ENCODE data around the gene ZDHHC1. TPM values are rescaled to one million over a fixed set of nuclear protein-coding genes. Genes with fewer than 3 reads are reported as not detected.

The ZDHHC1 gene
- polyA plus RNA-seq, 1 of the 3 experiments (the other 2 are of a cell fraction), result 15.8 TPM

DNA sequence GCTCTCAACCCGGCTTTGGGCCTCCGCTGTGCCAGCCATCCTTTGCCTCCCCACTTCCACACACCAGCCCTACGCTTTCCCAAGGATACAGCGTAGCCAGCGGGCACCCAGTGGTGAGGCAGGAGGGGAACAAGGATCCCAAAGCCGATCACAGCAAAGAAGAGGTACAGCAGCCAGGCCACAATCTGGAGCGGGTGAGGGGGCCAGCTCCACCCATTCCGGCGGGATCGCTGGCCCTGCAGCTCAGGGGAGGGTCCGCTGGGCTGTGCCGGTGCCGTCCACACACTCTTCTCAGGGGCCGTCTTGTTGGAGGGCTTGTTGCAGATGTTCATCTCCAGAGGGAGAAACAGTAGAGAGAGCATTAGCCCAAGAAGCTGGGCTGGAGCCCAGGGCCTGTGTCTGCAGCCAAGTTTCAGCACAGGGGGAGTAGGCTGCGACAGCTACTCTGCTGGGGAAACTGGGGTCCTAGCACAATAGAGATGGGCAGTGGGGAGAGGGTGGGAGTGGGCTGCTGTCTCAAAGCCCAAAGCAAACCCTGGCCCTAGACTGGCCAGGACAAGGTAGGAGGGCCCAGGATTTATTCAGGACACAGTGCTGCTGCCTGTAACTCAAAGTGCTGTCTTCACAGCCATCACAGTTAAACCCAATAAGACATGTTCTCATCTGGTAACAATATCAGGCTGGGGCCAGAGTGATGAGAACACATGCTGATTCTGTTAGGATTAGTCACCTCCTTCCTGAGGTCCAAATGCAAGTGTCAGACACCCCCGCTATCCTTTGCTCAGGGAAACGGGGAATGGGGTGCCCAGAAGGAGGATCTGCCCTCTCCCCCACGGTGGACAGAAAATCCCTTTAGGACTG lies 9.9 kb downstream of the ZDHHC1 start (continued):
- TF ChIP-seq IRF3 (IDR thresholded peaks at IDR 0.05; ENCODE audit: low read depth, low read length) (no peak), ELF1 (IDR thresholded peaks at IDR 0.05) (no peak), RCOR1 (IDR thresholded peaks at IDR 0.05; ENCODE audit: low read length) (no peak), EP300 (IDR thresholded peaks at IDR 0.05; ENCODE audit: borderline replicate concordance in 1 of 2, low read depth in 1 of 2, low read length in 1 of 2) (no peak), YY1 (IDR thresholded peaks at IDR 0.05; ENCODE audit: low read depth) (0 out of 2 replicates have a peak, but pooled peaks have one; percentile 26), NFIC (IDR thresholded peaks at IDR 0.05; ENCODE audit: borderline replicate concordance) (peak; percentile 56), RXRA (IDR thresholded peaks at IDR 0.05; ENCODE audit: borderline replicate concordance, low read depth) (no peak), GATA2 (CRISPR knock-in tag; IDR thresholded peaks at IDR 0.05) (no peak), EZH2phosphoT487 (IDR thresholded peaks at IDR 0.05; ENCODE audit: borderline replicate concordance, low read depth) (no peak)
- TF ChIP-seq, protein P1, sequence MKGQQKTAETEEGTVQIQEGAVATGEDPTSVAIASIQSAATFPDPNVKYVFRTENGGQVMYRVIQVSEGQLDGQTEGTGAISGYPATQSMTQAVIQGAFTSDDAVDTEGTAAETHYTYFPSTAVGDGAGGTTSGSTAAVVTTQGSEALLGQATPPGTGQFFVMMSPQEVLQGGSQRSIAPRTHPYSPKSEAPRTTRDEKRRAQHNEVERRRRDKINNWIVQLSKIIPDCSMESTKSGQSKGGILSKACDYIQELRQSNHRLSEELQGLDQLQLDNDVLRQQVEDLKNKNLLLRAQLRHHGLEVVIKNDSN (IDR thresholded peaks at IDR 0.05; ENCODE audit: borderline replicate concordance, low read depth), result no peak
- TF ChIP-seq, protein P2, sequence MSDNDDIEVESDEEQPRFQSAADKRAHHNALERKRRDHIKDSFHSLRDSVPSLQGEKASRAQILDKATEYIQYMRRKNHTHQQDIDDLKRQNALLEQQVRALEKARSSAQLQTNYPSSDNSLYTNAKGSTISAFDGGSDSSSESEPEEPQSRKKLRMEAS (IDR thresholded peaks at IDR 0.05; ENCODE audit: low read depth), result peak; percentile 62

GRCh38 chr16:67405336-67405735 lies 10.9 kb downstream of the ZDHHC1 start:
- H3K79me2 ChIP-seq (ENCODE audit: insufficient read depth), result peaks cover 15% of the 10 kb centered on the region
- peaks cover 21% of the 10 kb centered on the region for H3F3A ChIP-seq (replicated peaks; ENCODE audit: insufficient read depth)
- H3K27me3 ChIP-seq (ENCODE audit: insufficient read depth), result no peaks in the 10 kb centered on the region
- peak overlapping the region; percentile 66; the same call in 1 of the 2 replicates for H3K9ac ChIP-seq
- POLR2A ChIA-PET, result interaction anchor here (1.5 kb wide), 1 partner anchor 9 kb away, joined by 6 read pairs; no protein-coding TSS in a partner anchor
- no peak overlapping the region for H3K4me2 ChIP-seq
- no peaks in the 10 kb centered on the region for H3K9me3 ChIP-seq
- peaks cover 0 to 6% of the 10 kb centered on the region in 2 experiments for H3K36me3 ChIP-seq (replicated peaks in 1 of 2; ENCODE audit: control insufficient read depth in 1 of 2, insufficient read depth in 2 of 2, low read length in 1 of 2)
- no peaks in the 10 kb centered on the region for H4K20me1 ChIP-seq (ENCODE audit: insufficient read depth)
- H3K4me1 ChIP-seq (ENCODE audit: control insufficient read depth in 1 of 2, insufficient read depth in 2 of 2, low read depth in 1 of 2, low read length in 1 of 2), result peaks cover 30 to 31% of the 10 kb centered on the region in 2 experiments; a peak in 3 of 4 replicates
- no peak overlapping the region for H3K4me3 ChIP-seq (ENCODE audit: low read depth in 2 of 2, low read length in 1 of 2)
- 84% methylated on average over 7 of the region's 8 CpGs for WGBS (ENCODE audit: low lambda C conversion rate)
- no peaks in the 10 kb centered on the region for H3K9me2 ChIP-seq
- H2AFZ ChIP-seq (ENCODE audit: low read depth), result no peak overlapping the region
- DNase-seq, result no peak
- CTCF ChIA-PET, result no interaction called here
- peak overlapping the region; percentile 78 to 98; a peak in 3 of 4 replicates for H3K27ac ChIP-seq (ENCODE audit: low read depth in 2 of 2, low read length in 1 of 2)
- TF ChIP-seq, protein P1 (IDR thresholded peaks at IDR 0.05; ENCODE audit: borderline replicate concordance, low read depth), result no peak
- TF ChIP-seq SIN3A (IDR thresholded peaks at IDR 0.05; ENCODE audit: borderline replicate concordance, low read depth, low read length) (no peak), FOSL2 (IDR thresholded peaks at IDR 0.05; ENCODE audit: borderline replicate concordance, low read depth) (no peak), FOXM1 (IDR thresholded peaks at IDR 0.05; ENCODE audit: low read depth) (no peak), RAD21 (IDR thresholded peaks at IDR 0.05; ENCODE audit: low read length) (no peak), POLR2AphosphoS5 (IDR thresholded peaks at IDR 0.05; ENCODE audit: low read depth, low read length) (no peak), RFX5 (IDR thresholded peaks at IDR 0.05; ENCODE audit: low read length) (no peak), EZH2phosphoT487 (IDR thresholded peaks at IDR 0.05; ENCODE audit: borderline replicate concordance, low read depth) (no peak), SMC3 (IDR thresholded peaks at IDR 0.05; ENCODE audit: low read depth, low read length) (no peak), FOXJ3 (CRISPR knock-in tag; IDR thresholded peaks at IDR 0.05) (no peak), NRF1 (IDR thresholded peaks at IDR 0.05; ENCODE audit: low read depth, low read length) (no peak), REST (IDR thresholded peaks at IDR 0.05; ENCODE audit: low read depth, low read length) (no peak), TCF12 (IDR thresholded peaks at IDR 0.05) (no peak)
- TF ChIP-seq, protein P2 (IDR thresholded peaks at IDR 0.05; ENCODE audit: low read depth), result no peak
- TF ChIP-seq, protein P3, sequence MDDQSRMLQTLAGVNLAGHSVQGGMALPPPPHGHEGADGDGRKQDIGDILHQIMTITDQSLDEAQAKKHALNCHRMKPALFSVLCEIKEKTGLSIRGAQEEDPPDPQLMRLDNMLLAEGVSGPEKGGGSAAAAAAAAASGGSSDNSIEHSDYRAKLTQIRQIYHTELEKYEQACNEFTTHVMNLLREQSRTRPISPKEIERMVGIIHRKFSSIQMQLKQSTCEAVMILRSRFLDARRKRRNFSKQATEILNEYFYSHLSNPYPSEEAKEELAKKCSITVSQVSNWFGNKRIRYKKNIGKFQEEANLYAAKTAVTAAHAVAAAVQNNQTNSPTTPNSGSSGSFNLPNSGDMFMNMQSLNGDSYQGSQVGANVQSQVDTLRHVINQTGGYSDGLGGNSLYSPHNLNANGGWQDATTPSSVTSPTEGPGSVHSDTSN (IDR thresholded peaks at IDR 0.05), result no peak
